OCI-M1 (cell line): ENCODE results near the gene ZNF326.

Source experiments
- DNase-seq: peaks from one replicate; lab custom pipeline; 2025; lab: John Stamatoyannopoulos, UW

Gene ZNF326

GRCh38 chr1:89994805-89995597, at the start of gene ZNF326:
Gene ZNF326, plus strand, starts transcription at chr1:89995110. Its CDS starts 148 bp downstream, at chr1:89995258.
- peak; percentile 98 for DNase-seq

GRCh38 chr1:89945852-89946476, 48.9 kb upstream of the ZNF326 start:
- DNase-seq: no peak

GRCh38 chr1:89946532-89946931, 48.4 kb upstream of the ZNF326 start:
- DNase-seq: no peak

- DNase-seq: no peak
These were observed 46.1 kb upstream of the ZNF326 start for GRCh38 chr1:89948722-89949345.

GRCh38 chr1:89949991-89950624, 44.8 kb upstream of the ZNF326 start:
- DNase-seq: no peak

- no peak for DNase-seq
These were observed 44.2 kb upstream of the ZNF326 start for GRCh38 chr1:89950703-89951102.

- no peak for DNase-seq
These were observed 42.9 kb upstream of the ZNF326 start for GRCh38 chr1:89951766-89952604.

- no peak for DNase-seq
These were observed 42.2 kb upstream of the ZNF326 start for GRCh38 chr1:89952605-89953130.

GRCh38 chr1:89953131-89953626, 41.7 kb upstream of the ZNF326 start:
- peak; percentile 89 for DNase-seq

- DNase-seq: peak; percentile 22
These were observed 41.0 kb upstream of the ZNF326 start for GRCh38 chr1:89953929-89954328.

GRCh38 chr1:89954401-89954800, 40.5 kb upstream of the ZNF326 start:
- no peak for DNase-seq

- no peak for DNase-seq
These were observed 39.4 kb upstream of the ZNF326 start for GRCh38 chr1:89955311-89956205.

GRCh38 chr1:89957107-89957506, 37.8 kb upstream of the ZNF326 start:
- DNase-seq: peak; percentile 53

GRCh38 chr1:89958851-89959654, 35.9 kb upstream of the ZNF326 start:
- no peak for DNase-seq

GRCh38 chr1:89959719-89960118, 35.2 kb upstream of the ZNF326 start:
- DNase-seq: no peak

- DNase-seq: no peak
These were observed 32.7 kb upstream of the ZNF326 start for GRCh38 chr1:89962024-89962741.

GRCh38 chr1:89962742-89963075, 32.2 kb upstream of the ZNF326 start:
- no peak for DNase-seq

- peak; percentile 17 for DNase-seq
These were observed 29.6 kb upstream of the ZNF326 start for GRCh38 chr1:89965193-89965768.
